Measurements from ENCODE around the gene FAAH.

FAAH gene

GRCh38 chr1:46400421-46400820, 6.3 kb downstream of the FAAH start:
- no peak for DNase-seq (ENCODE audit: low read depth in 3 of 3, low spot score in 1 of 3)

GRCh38 chr1:46401154-46401913, 7.2 kb downstream of the FAAH start:
- no peak for DNase-seq (ENCODE audit: low read depth in 3 of 3, low spot score in 1 of 3)

- DNase-seq (ENCODE audit: low read depth in 3 of 3, low spot score in 1 of 3): no peak
Observed at GRCh38 chr1:46401964-46402626, 8.0 kb downstream of the FAAH start.

- no peak for DNase-seq (ENCODE audit: low read depth in 3 of 3, low spot score in 1 of 3)
Observed at GRCh38 chr1:46403916-46404315, 9.8 kb downstream of the FAAH start.

GRCh38 chr1:46404482-46405196, 10.5 kb downstream of the FAAH start:
- DNase-seq (ENCODE audit: low read depth in 3 of 3, low spot score in 1 of 3): no peak

- no peak for DNase-seq (ENCODE audit: low read depth in 3 of 3, low spot score in 1 of 3)
Observed at GRCh38 chr1:46405197-46405555, 11.1 kb downstream of the FAAH start.

GRCh38 chr1:46405724-46406123, 11.6 kb downstream of the FAAH start:
- DNase-seq (ENCODE audit: low read depth in 3 of 3, low spot score in 1 of 3): no peak

GRCh38 chr1:46406881-46407608, 12.9 kb downstream of the FAAH start:
- DNase-seq (ENCODE audit: low read depth in 3 of 3, low spot score in 1 of 3): no peak

GRCh38 chr1:46407636-46408035, 13.5 kb downstream of the FAAH start:
- DNase-seq (ENCODE audit: low read depth in 3 of 3, low spot score in 1 of 3): no peak

GRCh38 chr1:46408356-46409062, 14.4 kb downstream of the FAAH start:
- DNase-seq (ENCODE audit: low read depth in 3 of 3, low spot score in 1 of 3): no peak

GRCh38 chr1:46409063-46409372, 14.9 kb downstream of the FAAH start:
- no peak for DNase-seq (ENCODE audit: low read depth in 3 of 3, low spot score in 1 of 3)

GRCh38 chr1:46410156-46411009, 16.3 kb downstream of the FAAH start:
- DNase-seq (ENCODE audit: low read depth in 3 of 3, low spot score in 1 of 3): no peak

GRCh38 chr1:46411010-46411405, 16.9 kb downstream of the FAAH start:
- no peak for DNase-seq (ENCODE audit: low read depth in 3 of 3, low spot score in 1 of 3)

GRCh38 chr1:46411601-46412341, 17.7 kb downstream of the FAAH start:
- no peak for DNase-seq (ENCODE audit: low read depth in 3 of 3, low spot score in 1 of 3)

GRCh38 chr1:46412893-46413595, 18.9 kb downstream of the FAAH start:
- DNase-seq (ENCODE audit: low read depth in 3 of 3, low spot score in 1 of 3): no peak

GRCh38 chr1:46413596-46413985, 19.5 kb downstream of the FAAH start:
- DNase-seq (ENCODE audit: low read depth in 3 of 3, low spot score in 1 of 3): no peak

- DNase-seq (ENCODE audit: low read depth in 3 of 3, low spot score in 1 of 3): no peak
Observed at GRCh38 chr1:46415514-46415913, 21.4 kb downstream of the FAAH start.

GRCh38 chr1:46418976-46419375, 24.9 kb downstream of the FAAH start:
- DNase-seq (ENCODE audit: low read depth in 3 of 3, low spot score in 1 of 3): no peak

GRCh38 chr1:46420533-46420915, 26.4 kb downstream of the FAAH start:
- DNase-seq (ENCODE audit: low read depth in 3 of 3, low spot score in 1 of 3): no peak

Data from stimulated activated CD4-positive, alpha-beta T cell treated with anti-CD3 and anti-CD28 coated beads, TNF-alpha, amount 100 ng/mL, for 1 hour (primary cell).